ENCODE results near the gene GSC2. TPM values are rescaled to one million over a fixed set of nuclear protein-coding genes. Genes with fewer than 3 reads are reported as not detected.
"Not testable (repeated sequence)": the region's sequence is repeated elsewhere in the genome, so short reads cannot be mapped to it uniquely, and the experiment has no call there.

GSC2 gene
- total and polyA plus RNA-seq, 12 donors, result not detected

- no peaks in the 10 kb centered on the region for H3K9me3 ChIP-seq (replicated peaks in 1 of 3)
- TF ChIP-seq CTCF (IDR thresholded peaks at IDR 0.05), result no peak
- peaks cover 9% of the 10 kb centered on the region for H3K27me3 ChIP-seq
- DNase-seq, result no peak
- H3K4me3 ChIP-seq, result no peak overlapping the region
- no peaks in the 10 kb centered on the region for H3K36me3 ChIP-seq (replicated peaks in 1 of 2)
- intact Hi-C loops (cut with DNase I), result no loop called here
- H3K27ac ChIP-seq, result no peak overlapping the region
- H3K4me1 ChIP-seq (replicated peaks in 1 of 2), result peaks cover 23 to 24% of the 10 kb centered on the region in 2 donors
- 68 to 71% (median 68%) methylated on average over 15 to 17 of the region's 17 CpGs for WGBS, 4 donors
Measured at GRCh38 chr22:19168088-19168890, 18.2 kb upstream of the GSC2 start.

GRCh38 chr22:19167106-19167869, 17.2 kb upstream of the GSC2 start:
- Histone ChIP-seq H3K4me3 (no peak overlapping the region), H3K36me3 (replicated peaks in 1 of 2) (no peaks in the 10 kb centered on the region), H3K27me3 (peaks cover 9% of the 10 kb centered on the region), H3K4me1 (replicated peaks in 1 of 2) (peaks cover 13 to 18% of the 10 kb centered on the region in 2 donors), H3K27ac (no peak overlapping the region), H3K9me3 (replicated peaks in 1 of 3) (no peaks in the 10 kb centered on the region)
- TF ChIP-seq POLR2A (IDR thresholded peaks at IDR 0.05), result no peak
- TF ChIP-seq CTCF (IDR thresholded peaks at IDR 0.05), result no peak
- 66 to 81% (median 69%) methylated on average over 8 to 13 of the region's 13 CpGs for WGBS, 4 donors
- DNase-seq, result no peak
- intact Hi-C loops (cut with DNase I), result no loop called here

GRCh38 chr22:19166421-19166820, 16.3 kb upstream of the GSC2 start:
- 72 to 77% (median 77%) methylated on average over 8 of the region's 8 CpGs for whole genome bisulfite sequencing, 4 donors
- Histone ChIP-seq H3K9me3 (replicated peaks in 1 of 3) (no peaks in the 10 kb centered on the region), H3K27me3 (peaks cover 9% of the 10 kb centered on the region), H3K4me1 (replicated peaks in 1 of 2) (peaks cover 8 to 14% of the 10 kb centered on the region in 2 donors), H3K27ac (no peak overlapping the region), H3K36me3 (replicated peaks in 1 of 2) (no peaks in the 10 kb centered on the region), H3K4me3 (no peak overlapping the region)
- no peak for DNase-seq
- intact Hi-C loops (cut with DNase I), result no loop called here
- TF ChIP-seq CTCF (IDR thresholded peaks at IDR 0.05), result no peak
- no peak for TF ChIP-seq POLR2A (IDR thresholded peaks at IDR 0.05)

- TF ChIP-seq POLR2A (IDR thresholded peaks at IDR 0.05), result no peak
- no peak for TF ChIP-seq CTCF (IDR thresholded peaks at IDR 0.05)
- 85 to 92% (median 90%) methylated on average over 6 of the region's 6 CpGs for WGBS, 4 donors
- no peaks in the 10 kb centered on the region for H3K36me3 ChIP-seq (replicated peaks in 1 of 2)
- intact Hi-C loops (cut with DNase I), result no loop called here
- DNase-seq, result no peak
- H3K4me3 ChIP-seq, result no peak overlapping the region
- no peaks in the 10 kb centered on the region for H3K9me3 ChIP-seq (replicated peaks in 1 of 3)
- H3K27ac ChIP-seq, result no peak overlapping the region
- H3K27me3 ChIP-seq, result peaks cover 9% of the 10 kb centered on the region
- H3K4me1 ChIP-seq (replicated peaks in 1 of 2), result peaks cover 0 to 2% of the 10 kb centered on the region in 2 donors
Measured at GRCh38 chr22:19164425-19164824, 14.3 kb upstream of the GSC2 start.

- H3K4me3 ChIP-seq; DNase-seq; H3K27me3 ChIP-seq; intact Hi-C loops (cut with DNase I); H3K27ac ChIP-seq; H3K36me3 ChIP-seq (replicated peaks in 1 of 2); H3K4me1 ChIP-seq (replicated peaks in 1 of 2); H3K9me3 ChIP-seq (replicated peaks in 1 of 3): not testable (repeated sequence)
- 78 to 88% (median 84%) methylated on average over 11 of the region's 11 CpGs for WGBS, 4 donors
Measured at GRCh38 chr22:19158649-19159048, 8.6 kb upstream of the GSC2 start.

- WGBS, 4 donors, result 90 to 93% (median 92%) methylated on average over 9 of the region's 9 CpGs
- DNase-seq; H3K9me3 ChIP-seq (replicated peaks in 1 of 3); H3K4me1 ChIP-seq (replicated peaks in 1 of 2); H3K36me3 ChIP-seq (replicated peaks in 1 of 2); H3K4me3 ChIP-seq; H3K27ac ChIP-seq; intact Hi-C loops (cut with DNase I): not testable (repeated sequence)
- H3K27me3 ChIP-seq, result peaks cover 12% of the 10 kb centered on the region
Measured at GRCh38 chr22:19156109-19156508, 6.0 kb upstream of the GSC2 start.

Measured in adrenal gland (tissue), 12 donors.